HEK293 (cell line): Measurements from ENCODE around the gene TMTC1.

Experiments
- KLF1 ChIP-seq: fragments of 450-650 bp; formaldehyde crosslinking; IDR thresholded peaks from 2 replicates; pipeline ENCODE4 v1.5.1; 2016; ENCODE audit warnings: missing biosample characterization, missing genetic modification characterization
- MEIS1 ChIP-seq: sonication (generic); formaldehyde crosslinking; IDR thresholded peaks from 2 replicates; pipeline ENCODE4 v1.8.1; 2022; ENCODE audit warnings: missing genetic modification reagents, mild to moderate bottlenecking, borderline replicate concordance
- ZBTB10 ChIP-seq: fragments of 450-650 bp; formaldehyde crosslinking; IDR thresholded peaks from 2 replicates; pipeline ENCODE4 v1.5.1; 2016; ENCODE audit warnings: missing biosample characterization, missing genetic modification characterization
- ZBTB21 ChIP-seq: fragments of 450-650 bp; formaldehyde crosslinking; IDR thresholded peaks from 2 replicates; pipeline ENCODE4 v1.5.1; 2017; ENCODE audit warnings: missing biosample characterization, missing genetic modification characterization
- ZNF155 ChIP-seq: fragments of 450-650 bp; formaldehyde crosslinking; IDR thresholded peaks from 2 replicates; pipeline ENCODE4 v1.5.1; 2016; ENCODE audit warnings: missing biosample characterization, missing genetic modification characterization
- ZNF16 ChIP-seq: fragments of 450-650 bp; formaldehyde crosslinking; IDR thresholded peaks from 2 replicates; pipeline ENCODE4 v1.5.1; 2016; ENCODE audit warnings: low read depth, missing biosample characterization, missing genetic modification characterization
- ZNF221 ChIP-seq: fragments of 450-650 bp; formaldehyde crosslinking; IDR thresholded peaks from 2 replicates; pipeline ENCODE4 v1.5.1; 2017; ENCODE audit warnings: missing biosample characterization, missing genetic modification characterization, borderline replicate concordance
- ZNF280C ChIP-seq: fragments of 450-650 bp; formaldehyde crosslinking; IDR thresholded peaks from 2 replicates; pipeline ENCODE4 v1.5.1; 2016; ENCODE audit warnings: missing biosample characterization, missing genetic modification characterization
- ZNF426 ChIP-seq: fragments of 450-650 bp; formaldehyde crosslinking; IDR thresholded peaks from 2 replicates; pipeline ENCODE4 v1.5.1; 2017; ENCODE audit warnings: missing biosample characterization, missing genetic modification characterization, mild to moderate bottlenecking, inconsistent platforms, moderate library complexity
- ZNF600 ChIP-seq: fragments of 450-650 bp; formaldehyde crosslinking; IDR thresholded peaks from 2 replicates; pipeline ENCODE4 v1.5.1; 2016; ENCODE audit warnings: missing biosample characterization, missing genetic modification characterization
- TF ChIP-seq, protein P1 (sequence below): fragments of 450-650 bp; formaldehyde crosslinking; IDR thresholded peaks from 2 replicates; pipeline ENCODE4 v1.5.1; 2016; ENCODE audit warnings: missing biosample characterization, missing genetic modification characterization
- TF ChIP-seq, protein P2 (sequence below): fragments of 450-650 bp; formaldehyde crosslinking; IDR thresholded peaks from 2 replicates; pipeline ENCODE4 v1.5.1; 2016; ENCODE audit warnings: missing biosample characterization, missing genetic modification characterization

DNA sequence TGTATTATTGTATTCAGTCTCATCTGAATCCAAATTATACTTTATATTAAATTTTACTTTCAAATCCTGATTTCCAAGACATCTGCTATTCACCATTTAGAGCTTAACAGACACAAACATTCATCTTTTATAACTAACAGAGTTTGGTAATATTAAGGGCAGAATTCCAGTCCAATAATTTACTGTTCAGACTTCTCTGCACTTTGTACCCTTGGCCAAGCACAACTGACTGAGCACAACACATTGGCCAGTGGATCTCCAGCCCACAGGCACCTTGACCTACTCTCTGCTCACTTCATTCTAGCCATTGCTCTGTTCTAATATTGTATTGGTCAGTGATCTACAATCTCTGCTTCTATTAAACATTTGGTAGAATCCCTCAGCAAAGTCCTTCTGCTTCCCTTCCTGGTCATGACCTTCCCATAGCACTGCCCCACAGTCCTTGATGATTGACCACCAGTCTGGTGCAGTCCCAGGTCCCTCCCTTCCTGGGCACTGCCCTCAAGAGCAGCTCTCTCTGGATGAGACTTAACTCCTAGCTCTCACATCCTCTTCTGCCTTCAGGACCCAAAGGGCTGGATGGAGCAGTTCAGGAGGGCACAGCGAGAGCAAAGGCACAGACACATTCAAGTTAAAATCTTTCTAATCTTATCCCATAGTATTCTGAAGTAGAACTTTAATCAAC is 188.5 kb downstream of the TMTC1 start:
- TF ChIP-seq MEIS1 (CRISPR knock-in tag) (no peak), ZBTB10 (no peak), ZNF221 (no peak), KLF1 (tag by site-specific recombination) (no peak), ZNF600 (tag by site-specific recombination) (no peak), ZNF426 (no peak), ZNF16 (tag by site-specific recombination) (no peak), ZNF280C (tag by site-specific recombination) (no peak), ZBTB21 (tag by site-specific recombination) (no peak), ZNF155 (tag by site-specific recombination) (no peak)
- TF ChIP-seq, protein P1, sequence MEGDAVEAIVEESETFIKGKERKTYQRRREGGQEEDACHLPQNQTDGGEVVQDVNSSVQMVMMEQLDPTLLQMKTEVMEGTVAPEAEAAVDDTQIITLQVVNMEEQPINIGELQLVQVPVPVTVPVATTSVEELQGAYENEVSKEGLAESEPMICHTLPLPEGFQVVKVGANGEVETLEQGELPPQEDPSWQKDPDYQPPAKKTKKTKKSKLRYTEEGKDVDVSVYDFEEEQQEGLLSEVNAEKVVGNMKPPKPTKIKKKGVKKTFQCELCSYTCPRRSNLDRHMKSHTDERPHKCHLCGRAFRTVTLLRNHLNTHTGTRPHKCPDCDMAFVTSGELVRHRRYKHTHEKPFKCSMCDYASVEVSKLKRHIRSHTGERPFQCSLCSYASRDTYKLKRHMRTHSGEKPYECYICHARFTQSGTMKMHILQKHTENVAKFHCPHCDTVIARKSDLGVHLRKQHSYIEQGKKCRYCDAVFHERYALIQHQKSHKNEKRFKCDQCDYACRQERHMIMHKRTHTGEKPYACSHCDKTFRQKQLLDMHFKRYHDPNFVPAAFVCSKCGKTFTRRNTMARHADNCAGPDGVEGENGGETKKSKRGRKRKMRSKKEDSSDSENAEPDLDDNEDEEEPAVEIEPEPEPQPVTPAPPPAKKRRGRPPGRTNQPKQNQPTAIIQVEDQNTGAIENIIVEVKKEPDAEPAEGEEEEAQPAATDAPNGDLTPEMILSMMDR (tag by site-specific recombination): no peak
- TF ChIP-seq, protein P2, sequence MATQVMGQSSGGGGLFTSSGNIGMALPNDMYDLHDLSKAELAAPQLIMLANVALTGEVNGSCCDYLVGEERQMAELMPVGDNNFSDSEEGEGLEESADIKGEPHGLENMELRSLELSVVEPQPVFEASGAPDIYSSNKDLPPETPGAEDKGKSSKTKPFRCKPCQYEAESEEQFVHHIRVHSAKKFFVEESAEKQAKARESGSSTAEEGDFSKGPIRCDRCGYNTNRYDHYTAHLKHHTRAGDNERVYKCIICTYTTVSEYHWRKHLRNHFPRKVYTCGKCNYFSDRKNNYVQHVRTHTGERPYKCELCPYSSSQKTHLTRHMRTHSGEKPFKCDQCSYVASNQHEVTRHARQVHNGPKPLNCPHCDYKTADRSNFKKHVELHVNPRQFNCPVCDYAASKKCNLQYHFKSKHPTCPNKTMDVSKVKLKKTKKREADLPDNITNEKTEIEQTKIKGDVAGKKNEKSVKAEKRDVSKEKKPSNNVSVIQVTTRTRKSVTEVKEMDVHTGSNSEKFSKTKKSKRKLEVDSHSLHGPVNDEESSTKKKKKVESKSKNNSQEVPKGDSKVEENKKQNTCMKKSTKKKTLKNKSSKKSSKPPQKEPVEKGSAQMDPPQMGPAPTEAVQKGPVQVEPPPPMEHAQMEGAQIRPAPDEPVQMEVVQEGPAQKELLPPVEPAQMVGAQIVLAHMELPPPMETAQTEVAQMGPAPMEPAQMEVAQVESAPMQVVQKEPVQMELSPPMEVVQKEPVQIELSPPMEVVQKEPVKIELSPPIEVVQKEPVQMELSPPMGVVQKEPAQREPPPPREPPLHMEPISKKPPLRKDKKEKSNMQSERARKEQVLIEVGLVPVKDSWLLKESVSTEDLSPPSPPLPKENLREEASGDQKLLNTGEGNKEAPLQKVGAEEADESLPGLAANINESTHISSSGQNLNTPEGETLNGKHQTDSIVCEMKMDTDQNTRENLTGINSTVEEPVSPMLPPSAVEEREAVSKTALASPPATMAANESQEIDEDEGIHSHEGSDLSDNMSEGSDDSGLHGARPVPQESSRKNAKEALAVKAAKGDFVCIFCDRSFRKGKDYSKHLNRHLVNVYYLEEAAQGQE (tag by site-specific recombination): no peak
